B cell (primary cell): ENCODE measurements around the gene XPNPEP1.

Experiments
- EZH2 ChIP-seq: IDR thresholded peaks from 2 replicates; pipeline ENCODE4 v1.6.1; 2012; ENCODE audit warnings: borderline replicate concordance, low read depth, mild to moderate bottlenecking, moderate library complexity, low read length; ENCODE audit not compliant: insufficient read depth, poor library complexity, severe bottlenecking
- TF ChIP-seq, protein P1 (sequence below): fragments of 200-600 bp; IDR thresholded peaks from one replicate; pipeline ENCODE4 v1.8.0; 2022; ENCODE audit warnings: antibody characterized with exemption, mild to moderate bottlenecking

DNA sequence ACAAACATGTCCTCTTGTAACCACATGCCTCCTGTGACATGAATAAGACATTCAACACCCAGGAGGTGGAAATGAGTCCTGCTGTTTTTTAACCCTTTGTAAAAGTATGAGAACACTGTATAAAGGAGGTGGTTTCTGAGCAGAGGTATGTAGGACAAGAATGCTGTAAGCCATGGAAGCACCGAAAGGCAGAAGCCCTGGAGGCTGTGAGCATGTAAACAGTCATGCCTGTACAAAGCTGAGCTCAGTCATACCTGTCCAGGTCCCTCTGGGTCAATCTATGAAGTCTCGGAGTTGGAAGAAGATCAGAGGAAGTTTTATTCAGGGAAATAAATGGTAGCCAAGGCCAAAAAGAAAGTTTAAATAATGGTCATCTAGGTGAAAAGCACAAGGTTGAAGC lies 34.7 kb upstream of the XPNPEP1 start:
- TF ChIP-seq, protein P1, sequence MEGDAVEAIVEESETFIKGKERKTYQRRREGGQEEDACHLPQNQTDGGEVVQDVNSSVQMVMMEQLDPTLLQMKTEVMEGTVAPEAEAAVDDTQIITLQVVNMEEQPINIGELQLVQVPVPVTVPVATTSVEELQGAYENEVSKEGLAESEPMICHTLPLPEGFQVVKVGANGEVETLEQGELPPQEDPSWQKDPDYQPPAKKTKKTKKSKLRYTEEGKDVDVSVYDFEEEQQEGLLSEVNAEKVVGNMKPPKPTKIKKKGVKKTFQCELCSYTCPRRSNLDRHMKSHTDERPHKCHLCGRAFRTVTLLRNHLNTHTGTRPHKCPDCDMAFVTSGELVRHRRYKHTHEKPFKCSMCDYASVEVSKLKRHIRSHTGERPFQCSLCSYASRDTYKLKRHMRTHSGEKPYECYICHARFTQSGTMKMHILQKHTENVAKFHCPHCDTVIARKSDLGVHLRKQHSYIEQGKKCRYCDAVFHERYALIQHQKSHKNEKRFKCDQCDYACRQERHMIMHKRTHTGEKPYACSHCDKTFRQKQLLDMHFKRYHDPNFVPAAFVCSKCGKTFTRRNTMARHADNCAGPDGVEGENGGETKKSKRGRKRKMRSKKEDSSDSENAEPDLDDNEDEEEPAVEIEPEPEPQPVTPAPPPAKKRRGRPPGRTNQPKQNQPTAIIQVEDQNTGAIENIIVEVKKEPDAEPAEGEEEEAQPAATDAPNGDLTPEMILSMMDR: no peak
- TF ChIP-seq EZH2: no peak
